HEK293T (cell line): ENCODE data around the gene RNF32.

Experiments
- HDGF ChIP-seq: fragments of 450-650 bp; IDR thresholded peaks from 2 replicates; pipeline ENCODE4 v1.6.1; 2017; ENCODE audit warnings: antibody characterized with exemption, borderline replicate concordance
- SP1 ChIP-seq: fragments of 450-650 bp; IDR thresholded peaks from 2 replicates; pipeline ENCODE4 v1.6.1; 2017

- TF ChIP-seq SP1 (no peak), HDGF (no peak)
These were observed 63.4 kb downstream of the RNF32 start for GRCh38 chr7:156703773-156704482.
